Effector memory CD8-positive, alpha-beta T cell (primary cell): ENCODE results near the gene CFAP251.

ENCODE experiments used
- ATAC-seq: fragments of 150-1000 bp; cut with Tn5 transposase; replicated peaks from 2 replicates; pipeline ENCODE4 v1.10.0; 2021; ENCODE audit warnings: mild to moderate bottlenecking, moderate library complexity
- DNase-seq, 3 experiments: peaks; one replicate each; pipeline ENCODE4 v3.0.0; 2021
- H3K27ac Mint-ChIP-seq, 2 donors: one replicate each; pipeline ENCODE4 v1.8.0; 2022; ENCODE audit warnings: mild to moderate bottlenecking in 2 of 2, mixed read lengths in 2 of 2, moderate library complexity in 2 of 2
- H3K27me3 Mint-ChIP-seq, 2 donors: one replicate each; pipeline ENCODE4 v1.8.0; 2022; ENCODE audit warnings: mixed read lengths in 2 of 2
- H3K36me3 Mint-ChIP-seq: one replicate; pipeline ENCODE4 v1.8.0; 2022; ENCODE audit warnings: mild to moderate bottlenecking, moderate library complexity, mixed read lengths; ENCODE audit not compliant: insufficient read depth
- H3K4me1 Mint-ChIP-seq, 2 donors: one replicate each; pipeline ENCODE4 v1.8.0; 2022; ENCODE audit warnings: low read depth in 2 of 2, mixed read lengths in 2 of 2
- H3K4me3 Mint-ChIP-seq, 2 donors: one replicate each; pipeline ENCODE4 v1.8.0; 2022; ENCODE audit warnings: mild to moderate bottlenecking in 2 of 2, mixed read lengths in 2 of 2, moderate library complexity in 2 of 2
- H3K9me3 Mint-ChIP-seq, 2 donors: one replicate each; pipeline ENCODE4 v1.8.0; 2022; ENCODE audit warnings: mixed read lengths in 2 of 2

CFAP251 gene

GRCh38 chr12:122001466-122002209 is 83.2 kb downstream of the CFAP251 start:
- no peak for DNase-seq

GRCh38 chr12:122003651-122004611 is 85.5 kb downstream of the CFAP251 start:
- Mint-ChIP-seq H3K4me1 (peaks cover 14 to 16% of the 10 kb centered on the region in 2 donors), H3K36me3 (no peaks in the 10 kb centered on the region), H3K27ac (peak overlapping the region in 1 of 2 donors; percentile 19), H3K9me3 (no peaks in the 10 kb centered on the region), H3K27me3 (peaks cover 4 to 23% of the 10 kb centered on the region in 2 donors), H3K4me3 (peak overlapping the region; percentile 14 to 19)
- no peak for DNase-seq
- peak; percentile 84 for ATAC-seq

More at GRCh38 chr12:122001466-122002209, 83.2 kb downstream of the CFAP251 start:
- Mint-ChIP-seq H3K27ac (no peak overlapping the region), H3K27me3 (peaks cover 4 to 18% of the 10 kb centered on the region in 2 donors), H3K4me3 (no peak overlapping the region), H3K9me3 (no peaks in the 10 kb centered on the region), H3K4me1 (peaks cover 12 to 13% of the 10 kb centered on the region in 2 donors), H3K36me3 (no peaks in the 10 kb centered on the region)
- no peak for ATAC-seq

GRCh38 chr12:122004633-122005071 is 86.3 kb downstream of the CFAP251 start:
- Mint-ChIP-seq H3K4me3 (peak overlapping the region; percentile 14 to 19), H3K9me3 (no peaks in the 10 kb centered on the region), H3K27ac (no peak overlapping the region), H3K27me3 (peaks cover 2 to 22% of the 10 kb centered on the region in 2 donors), H3K4me1 (peaks cover 14 to 16% of the 10 kb centered on the region in 2 donors), H3K36me3 (no peaks in the 10 kb centered on the region)
- ATAC-seq (no peak), DNase-seq (no peak)

- Mint-ChIP-seq H3K27me3 (peaks cover 0 to 22% of the 10 kb centered on the region in 2 donors), H3K4me1 (peaks cover 14 to 16% of the 10 kb centered on the region in 2 donors), H3K9me3 (no peaks in the 10 kb centered on the region), H3K27ac (no peak overlapping the region), H3K4me3 (peak overlapping the region; percentile 71 to 76), H3K36me3 (no peaks in the 10 kb centered on the region)
- no peak for ATAC-seq
- DNase-seq = no peak
These were observed 86.9 kb downstream of the CFAP251 start for GRCh38 chr12:122005252-122005776.

- peaks cover 0 to 28% of the 10 kb centered on the region in 2 donors for H3K27me3 Mint-ChIP-seq
- DNase-seq (no peak), ATAC-seq (peak; percentile 52)
- H3K4me1 Mint-ChIP-seq = peaks cover 14 to 16% of the 10 kb centered on the region in 2 donors
- H3K36me3 Mint-ChIP-seq = no peaks in the 10 kb centered on the region
- peak overlapping the region; percentile 52 to 81 for H3K27ac Mint-ChIP-seq
- H3K4me3 Mint-ChIP-seq = peak overlapping the region; percentile 71 to 76
- no peaks in the 10 kb centered on the region for H3K9me3 Mint-ChIP-seq
These were observed 88.0 kb downstream of the CFAP251 start for GRCh38 chr12:122006186-122006926.

- Mint-ChIP-seq H3K27ac (no peak overlapping the region), H3K9me3 (no peaks in the 10 kb centered on the region), H3K4me1 (peaks cover 9 to 10% of the 10 kb centered on the region in 2 donors), H3K27me3 (peaks cover 6 to 28% of the 10 kb centered on the region in 2 donors), H3K36me3 (no peaks in the 10 kb centered on the region), H3K4me3 (no peak overlapping the region)
- no peak for DNase-seq
- no peak for ATAC-seq
These were observed 91.3 kb downstream of the CFAP251 start for GRCh38 chr12:122009741-122010140.

- no peak for ATAC-seq
- H3K27me3 Mint-ChIP-seq = peaks cover 12 to 17% of the 10 kb centered on the region in 2 donors
These were observed 93.8 kb downstream of the CFAP251 start for GRCh38 chr12:122012184-122012583.

GRCh38 chr12:122013136-122013535 is 94.7 kb downstream of the CFAP251 start:
- ATAC-seq (no peak), DNase-seq (no peak)
- Mint-ChIP-seq H3K27me3 (peaks cover 12 to 17% of the 10 kb centered on the region in 2 donors), H3K4me3 (no peak overlapping the region), H3K36me3 (no peaks in the 10 kb centered on the region), H3K9me3 (no peaks in the 10 kb centered on the region), H3K27ac (no peak overlapping the region), H3K4me1 (no peaks in the 10 kb centered on the region)

More at GRCh38 chr12:122012184-122012583, 93.8 kb downstream of the CFAP251 start:
- Mint-ChIP-seq H3K36me3 (no peaks in the 10 kb centered on the region), H3K27ac (no peak overlapping the region), H3K4me3 (no peak overlapping the region), H3K9me3 (no peaks in the 10 kb centered on the region), H3K4me1 (no peaks in the 10 kb centered on the region)
- no peak for DNase-seq

GRCh38 chr12:122013791-122014590 is 95.6 kb downstream of the CFAP251 start:
- H3K4me1 Mint-ChIP-seq = no peaks in the 10 kb centered on the region
- ATAC-seq = no peak
- no peaks in the 10 kb centered on the region for H3K9me3 Mint-ChIP-seq
- H3K27me3 Mint-ChIP-seq = peaks cover 12% of the 10 kb centered on the region in 2 donors
- H3K4me3 Mint-ChIP-seq = no peak overlapping the region
- H3K36me3 Mint-ChIP-seq = no peaks in the 10 kb centered on the region
- no peak for DNase-seq
- H3K27ac Mint-ChIP-seq = no peak overlapping the region

- no peak overlapping the region for H3K27ac Mint-ChIP-seq
- no peaks in the 10 kb centered on the region for H3K9me3 Mint-ChIP-seq
- DNase-seq (no peak), ATAC-seq (no peak)
- H3K36me3 Mint-ChIP-seq = no peaks in the 10 kb centered on the region
- no peaks in the 10 kb centered on the region for H3K4me1 Mint-ChIP-seq
- H3K4me3 Mint-ChIP-seq = no peak overlapping the region
- peaks cover 12 to 18% of the 10 kb centered on the region in 2 donors for H3K27me3 Mint-ChIP-seq
These were observed 96.4 kb downstream of the CFAP251 start for GRCh38 chr12:122014781-122015180.

GRCh38 chr12:122018457-122018856 is 100.1 kb downstream of the CFAP251 start:
- no peak for DNase-seq
- H3K27ac Mint-ChIP-seq = no peak overlapping the region
- no peak for ATAC-seq
- H3K9me3 Mint-ChIP-seq = no peaks in the 10 kb centered on the region
- H3K4me3 Mint-ChIP-seq = no peak overlapping the region
- H3K27me3 Mint-ChIP-seq = peaks cover 11 to 30% of the 10 kb centered on the region in 2 donors
- H3K4me1 Mint-ChIP-seq = peaks cover 0 to 5% of the 10 kb centered on the region in 2 donors
- peaks cover 11% of the 10 kb centered on the region for H3K36me3 Mint-ChIP-seq

- ATAC-seq (no peak), DNase-seq (no peak)
- Mint-ChIP-seq H3K4me1 (peaks cover 0 to 5% of the 10 kb centered on the region in 2 donors), H3K27me3 (peaks cover 11 to 30% of the 10 kb centered on the region in 2 donors), H3K4me3 (no peak overlapping the region), H3K27ac (no peak overlapping the region), H3K9me3 (no peaks in the 10 kb centered on the region), H3K36me3 (peaks cover 11% of the 10 kb centered on the region)
These were observed 100.5 kb downstream of the CFAP251 start for GRCh38 chr12:122018937-122019336.
